ENCODE data around the gene DEPDC5.

DNA sequence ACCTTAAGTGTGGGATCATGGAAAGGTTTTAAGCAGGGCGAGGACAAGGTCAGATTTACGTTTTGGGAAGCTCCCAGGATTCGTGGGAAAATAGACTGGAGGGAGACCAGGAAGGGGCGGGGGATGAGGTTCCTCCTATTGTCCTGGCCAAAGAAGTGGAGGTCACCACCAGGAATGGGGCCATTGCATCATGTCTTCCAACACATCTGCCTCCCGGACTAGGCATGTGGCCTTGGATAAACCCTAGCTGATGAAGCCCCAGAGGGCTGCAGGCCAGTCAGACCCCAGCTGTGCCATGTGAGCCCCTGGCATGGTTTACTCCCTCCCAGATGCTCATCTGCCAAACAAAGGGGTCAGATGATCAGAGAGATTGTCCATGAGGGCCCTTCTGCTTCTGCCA is 179.0 kb downstream of the DEPDC5 start:
- TF ChIP-seq, protein P1, sequence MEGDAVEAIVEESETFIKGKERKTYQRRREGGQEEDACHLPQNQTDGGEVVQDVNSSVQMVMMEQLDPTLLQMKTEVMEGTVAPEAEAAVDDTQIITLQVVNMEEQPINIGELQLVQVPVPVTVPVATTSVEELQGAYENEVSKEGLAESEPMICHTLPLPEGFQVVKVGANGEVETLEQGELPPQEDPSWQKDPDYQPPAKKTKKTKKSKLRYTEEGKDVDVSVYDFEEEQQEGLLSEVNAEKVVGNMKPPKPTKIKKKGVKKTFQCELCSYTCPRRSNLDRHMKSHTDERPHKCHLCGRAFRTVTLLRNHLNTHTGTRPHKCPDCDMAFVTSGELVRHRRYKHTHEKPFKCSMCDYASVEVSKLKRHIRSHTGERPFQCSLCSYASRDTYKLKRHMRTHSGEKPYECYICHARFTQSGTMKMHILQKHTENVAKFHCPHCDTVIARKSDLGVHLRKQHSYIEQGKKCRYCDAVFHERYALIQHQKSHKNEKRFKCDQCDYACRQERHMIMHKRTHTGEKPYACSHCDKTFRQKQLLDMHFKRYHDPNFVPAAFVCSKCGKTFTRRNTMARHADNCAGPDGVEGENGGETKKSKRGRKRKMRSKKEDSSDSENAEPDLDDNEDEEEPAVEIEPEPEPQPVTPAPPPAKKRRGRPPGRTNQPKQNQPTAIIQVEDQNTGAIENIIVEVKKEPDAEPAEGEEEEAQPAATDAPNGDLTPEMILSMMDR (IDR thresholded peaks at IDR 0.05; ENCODE audit: insufficient read depth, low read length), result no peak
- TF ChIP-seq SPI1 (IDR thresholded peaks at IDR 0.05; ENCODE audit: borderline replicate concordance, low read depth) (no peak), POLR2AphosphoS5 (IDR thresholded peaks at IDR 0.05; ENCODE audit: low read depth) (no peak)
